ENCODE data around the gene AFF4. TPM values are rescaled to one million over a fixed set of nuclear protein-coding genes. Genes with fewer than 3 reads are reported as not detected.
"Not testable (repeated sequence)": the region's sequence is repeated elsewhere in the genome, so short reads cannot be mapped to it uniquely, and the experiment has no call there.

AFF4 gene
- total RNA-seq, 2 experiments from 2014 or later = 21.6 to 42.4 TPM

GRCh38 chr5:132965120-132965519 lies 1.7 kb upstream of the AFF4 start:
- BruUV-seq (replicated peaks) = no TSS peak
- ChIA-PET CTCF (ENCODE audit: unreplicated experiment) (no interaction called here), POLR2A (no interaction called here)
- Histone ChIP-seq H3K4me2 (ENCODE audit: low read length) (no peak overlapping the region), H3K79me2 (ENCODE audit: insufficient read depth, low read depth, low read length) (peaks cover 29% of the 10 kb centered on the region), H3K36me3 (ENCODE audit: insufficient read depth, low read length) (peaks cover 14% of the 10 kb centered on the region), H3K9me2 (ENCODE audit: insufficient read depth, low read length) (no peaks in the 10 kb centered on the region), H2AFZ (ENCODE audit: low read length) (no peak overlapping the region), H3K4me1 (ENCODE audit: insufficient read depth, low read length, poor library complexity, severe bottlenecking) (peaks cover 21% of the 10 kb centered on the region), H4K20me1 (ENCODE audit: insufficient read depth, low read length) (peaks cover 13% of the 10 kb centered on the region), H3K27ac (ENCODE audit: low read depth, low read length, poor library complexity, severe bottlenecking) (no peak overlapping the region), H3K9me3 (ENCODE audit: low read length) (no peaks in the 10 kb centered on the region), H3K4me3 (ENCODE audit: low read depth, low read length, poor library complexity, severe bottlenecking) (no peak overlapping the region)
- DNase-seq (ENCODE audit: low spot score) = no peak
- intact Hi-C loops (cut with micrococcal nuclease; ENCODE audit: unreplicated experiment) = no loop called here
- no peak for TF ChIP-seq EZH2phosphoT487 (IDR thresholded peaks at IDR 0.05; ENCODE audit: borderline replicate concordance, low read depth, low read length)
- TF ChIP-seq CTCF (conservative IDR thresholded peaks at IDR 0.05; ENCODE audit: low read length) = no peak

GRCh38 chr5:132962429-132963021 lies 909 bp downstream of the AFF4 start:
- Histone ChIP-seq H3K27ac (ENCODE audit: low read depth, low read length, poor library complexity, severe bottlenecking) (peak overlapping the region; percentile 68), H3K79me2 (ENCODE audit: insufficient read depth, low read depth, low read length) (peaks cover 55% of the 10 kb centered on the region), H3K4me2 (ENCODE audit: low read length) (peak overlapping the region; percentile 76), H3K9me2 (ENCODE audit: insufficient read depth, low read length) (no peaks in the 10 kb centered on the region), H3K4me3 (ENCODE audit: low read depth, low read length, poor library complexity, severe bottlenecking) (peak overlapping the region; percentile 80), H4K20me1 (ENCODE audit: insufficient read depth, low read length) (peaks cover 13% of the 10 kb centered on the region), H3K9me3 (ENCODE audit: low read length) (no peaks in the 10 kb centered on the region; the same call in 1 of the 2 replicates), H2AFZ (ENCODE audit: low read length) (peak overlapping the region; percentile 90; the same call in 1 of the 2 replicates), H3K36me3 (ENCODE audit: insufficient read depth, low read length) (peaks cover 34% of the 10 kb centered on the region), H3K4me1 (ENCODE audit: insufficient read depth, low read length, poor library complexity, severe bottlenecking) (peaks cover 21% of the 10 kb centered on the region)
- TSS peak; percentile 73 for BruUV-seq (replicated peaks)
- DNase-seq (ENCODE audit: low spot score) = peak; percentile 56
- intact Hi-C loops (cut with micrococcal nuclease; ENCODE audit: unreplicated experiment) = loop anchor here (1.0 to 2.0 kb wide), 5 partner anchors 64 to 146 kb away; partner anchors contain the start of genes GDF9, UQCRQ and ZCCHC10
- ChIA-PET POLR2A (interaction anchor here (0.5 to 3.3 kb wide), 16 partner anchors 11 to 1556 kb away, joined by 3 to 14 read pairs (median 3); partner anchors contain the start of gene ZCCHC10), CTCF (ENCODE audit: unreplicated experiment) (interaction anchor here (1.3 kb wide), 1 partner anchor 142 kb away, joined by 3 read pairs; no protein-coding TSS in a partner anchor)
- TF ChIP-seq EZH2phosphoT487 (IDR thresholded peaks at IDR 0.05; ENCODE audit: borderline replicate concordance, low read depth, low read length) (no peak), CTCF (conservative IDR thresholded peaks at IDR 0.05; ENCODE audit: low read length) (no peak)

- Histone ChIP-seq H4K20me1 (ENCODE audit: insufficient read depth, low read length) (peaks cover 13% of the 10 kb centered on the region), H3K4me1 (ENCODE audit: insufficient read depth, low read length, poor library complexity, severe bottlenecking) (peaks cover 21% of the 10 kb centered on the region), H3K9me2 (ENCODE audit: insufficient read depth, low read length) (no peaks in the 10 kb centered on the region), H3K4me2 (ENCODE audit: low read length) (peak overlapping the region; percentile 76), H3K9me3 (ENCODE audit: low read length) (no peaks in the 10 kb centered on the region; the same call in 1 of the 2 replicates), H3K36me3 (ENCODE audit: insufficient read depth, low read length) (peaks cover 34% of the 10 kb centered on the region), H3K79me2 (ENCODE audit: insufficient read depth, low read depth, low read length) (peaks cover 62% of the 10 kb centered on the region), H3K4me3 (ENCODE audit: low read depth, low read length, poor library complexity, severe bottlenecking) (peak overlapping the region; percentile 80), H2AFZ (ENCODE audit: low read length) (no peak overlapping the region), H3K27ac (ENCODE audit: low read depth, low read length, poor library complexity, severe bottlenecking) (peak overlapping the region; percentile 68)
- BruUV-seq (replicated peaks) = no TSS peak
- TF ChIP-seq CTCF (conservative IDR thresholded peaks at IDR 0.05; ENCODE audit: low read length) = no peak
- TF ChIP-seq EZH2phosphoT487 (IDR thresholded peaks at IDR 0.05; ENCODE audit: borderline replicate concordance, low read depth, low read length) = no peak
- DNase-seq (ENCODE audit: low spot score) = peak; percentile 7
- intact Hi-C loops (cut with micrococcal nuclease; ENCODE audit: unreplicated experiment) = loop anchor here (2.0 kb wide), 3 partner anchors 89 to 143 kb away; partner anchors contain the start of genes GDF9 and UQCRQ
- ChIA-PET CTCF (ENCODE audit: unreplicated experiment) (interaction anchor here (1.3 kb wide), 1 partner anchor 142 kb away, joined by 3 read pairs; no protein-coding TSS in a partner anchor), POLR2A (interaction anchor here (0.6 to 3.3 kb wide), 8 partner anchors 8 to 404 kb away, joined by 3 to 14 read pairs (median 3); partner anchors contain the start of gene ZCCHC10)
Observed at GRCh38 chr5:132961887-132962286, 1.5 kb downstream of the AFF4 start.

- peaks cover 34% of the 10 kb centered on the region for H3K36me3 ChIP-seq (ENCODE audit: insufficient read depth, low read length)
- peaks cover 21% of the 10 kb centered on the region for H3K4me1 ChIP-seq (ENCODE audit: insufficient read depth, low read length, poor library complexity, severe bottlenecking)
- ChIA-PET CTCF (ENCODE audit: unreplicated experiment) (interaction anchor here (1.3 kb wide), 1 partner anchor 143 kb away, joined by 3 read pairs; no protein-coding TSS in a partner anchor), POLR2A (interaction anchor here (0.6 to 3.3 kb wide), 5 partner anchors 9 to 142 kb away, joined by 3 to 14 read pairs (median 3); no protein-coding TSS in a partner anchor)
- H3K9me2 ChIP-seq (ENCODE audit: insufficient read depth, low read length); BruUV-seq (replicated peaks); H2AFZ ChIP-seq (ENCODE audit: low read length); H3K27ac ChIP-seq (ENCODE audit: low read depth, low read length, poor library complexity, severe bottlenecking); H3K9me3 ChIP-seq (ENCODE audit: low read length); intact Hi-C loops (cut with micrococcal nuclease; ENCODE audit: unreplicated experiment); DNase-seq (ENCODE audit: low spot score): not testable (repeated sequence)
- peak overlapping the region; percentile 76 for H3K4me2 ChIP-seq (ENCODE audit: low read length)
- H3K4me3 ChIP-seq (ENCODE audit: low read depth, low read length, poor library complexity, severe bottlenecking) = peak overlapping the region; percentile 80
- H4K20me1 ChIP-seq (ENCODE audit: insufficient read depth, low read length) = peaks cover 13% of the 10 kb centered on the region
- peaks cover 68% of the 10 kb centered on the region for H3K79me2 ChIP-seq (ENCODE audit: insufficient read depth, low read depth, low read length)
Observed at GRCh38 chr5:132961123-132961815, 2.2 kb downstream of the AFF4 start.

Data from OCI-LY7 (cell line).